A549 treated with ZK216348 at 1 μM for 4 hours (cell line): ENCODE results near the gene GZMA. TPM values are rescaled to one million over a fixed set of nuclear protein-coding genes. Genes with fewer than 3 reads are reported as not detected.

ENCODE experiments used
- total RNA-seq: library from RNA; stranded (reverse); fragments of 200-300 nt; extraction: Qiagen RNA extraction; gene quantifications from 5 replicates; pipeline ENCODE4 v1.2.3, GENCODE V29; 2022; ENCODE audit warnings: low read depth

GZMA gene
- not detected in 5 replicates for total RNA-seq

DNA sequence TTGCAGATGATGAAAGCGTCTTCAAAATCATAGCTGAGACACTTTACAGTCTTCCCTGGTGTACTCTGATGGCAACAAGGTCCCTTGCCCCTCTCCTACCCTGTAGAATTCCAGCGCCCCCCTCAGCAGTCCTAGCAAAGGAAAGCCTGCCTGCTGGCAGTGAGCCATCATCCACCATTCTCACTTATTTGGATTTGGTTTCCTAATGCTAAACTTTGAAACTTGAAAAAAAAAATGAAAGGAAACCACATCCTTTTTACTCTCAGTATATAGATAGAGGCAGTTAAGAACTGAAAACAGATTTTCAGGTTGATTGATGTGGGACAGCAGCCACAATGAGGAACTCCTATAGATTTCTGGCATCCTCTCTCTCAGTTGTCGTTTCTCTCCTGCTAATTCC, at the start of gene GZMA:
GZMA (plus strand) TSS at position 299 of the 400 bp plus-strand sequence; CDS start at position 336, 37 bp downstream.

Other genes starting within 250 kb of the GZMA start
- not detected in 5 replicates for gene ESM1, start 117.1 kb upstream of the GZMA start, total RNA-seq
- not detected in 5 replicates for gene GZMK, start 78.4 kb upstream of the GZMA start, total RNA-seq
- 27.0 to 41.5 TPM (median 36.1 TPM) in 5 replicates for gene GPX8, start 57.5 kb downstream of the GZMA start, total RNA-seq
- gene CDC20B, start 70.5 kb downstream of the GZMA start, total RNA-seq, result 0.07 to 0.13 TPM (median 0.08 TPM) in 3 of 5 replicates, not detected in the others
- gene MCIDAS, start 124.7 kb downstream of the GZMA start, total RNA-seq, result 1.4 to 2.4 TPM (median 1.9 TPM) in 5 replicates
- gene CCNO, start 131.0 kb downstream of the GZMA start, total RNA-seq, result 4.7 to 9.1 TPM (median 7.5 TPM) in 5 replicates
- 17.4 to 25.7 TPM (median 22.9 TPM) in 5 replicates for gene DHX29, start 205.0 kb downstream of the GZMA start, total RNA-seq
- 36.3 to 60.8 TPM (median 38.8 TPM) in 5 replicates for gene MTREX, start 205.3 kb downstream of the GZMA start, total RNA-seq